Measurements from ENCODE around the gene LINC00237. TPM values are rescaled to one million over a fixed set of nuclear protein-coding genes. Genes with fewer than 3 reads are reported as not detected.

Gene LINC00237
- total RNA-seq, 3 donors from 2014 or later (not counting 1 experiment from before 2014, with no cell fraction given): not detected

DNA sequence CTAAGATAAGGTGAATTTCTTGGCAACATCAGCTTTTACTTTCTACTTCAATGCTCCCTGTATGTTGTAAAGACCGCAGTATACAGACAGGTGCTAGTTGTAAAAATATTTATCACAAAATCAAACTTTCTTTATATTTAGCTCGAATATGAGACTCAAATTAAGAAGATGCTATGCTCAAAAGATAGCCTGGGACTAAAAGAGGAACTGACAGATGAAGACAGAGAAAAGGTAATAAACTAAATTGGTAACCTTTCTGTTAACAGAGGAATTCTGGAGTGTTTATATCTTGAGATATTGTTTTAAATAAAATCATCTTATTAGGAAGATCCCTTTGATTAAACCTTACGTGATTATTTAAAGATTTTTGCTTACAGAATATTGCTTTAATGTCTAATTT is 39.3 kb upstream of the LINC00237 start:
- TF ChIP-seq, protein P1, sequence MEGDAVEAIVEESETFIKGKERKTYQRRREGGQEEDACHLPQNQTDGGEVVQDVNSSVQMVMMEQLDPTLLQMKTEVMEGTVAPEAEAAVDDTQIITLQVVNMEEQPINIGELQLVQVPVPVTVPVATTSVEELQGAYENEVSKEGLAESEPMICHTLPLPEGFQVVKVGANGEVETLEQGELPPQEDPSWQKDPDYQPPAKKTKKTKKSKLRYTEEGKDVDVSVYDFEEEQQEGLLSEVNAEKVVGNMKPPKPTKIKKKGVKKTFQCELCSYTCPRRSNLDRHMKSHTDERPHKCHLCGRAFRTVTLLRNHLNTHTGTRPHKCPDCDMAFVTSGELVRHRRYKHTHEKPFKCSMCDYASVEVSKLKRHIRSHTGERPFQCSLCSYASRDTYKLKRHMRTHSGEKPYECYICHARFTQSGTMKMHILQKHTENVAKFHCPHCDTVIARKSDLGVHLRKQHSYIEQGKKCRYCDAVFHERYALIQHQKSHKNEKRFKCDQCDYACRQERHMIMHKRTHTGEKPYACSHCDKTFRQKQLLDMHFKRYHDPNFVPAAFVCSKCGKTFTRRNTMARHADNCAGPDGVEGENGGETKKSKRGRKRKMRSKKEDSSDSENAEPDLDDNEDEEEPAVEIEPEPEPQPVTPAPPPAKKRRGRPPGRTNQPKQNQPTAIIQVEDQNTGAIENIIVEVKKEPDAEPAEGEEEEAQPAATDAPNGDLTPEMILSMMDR (IDR thresholded peaks at IDR 0.05): no peak

DNA sequence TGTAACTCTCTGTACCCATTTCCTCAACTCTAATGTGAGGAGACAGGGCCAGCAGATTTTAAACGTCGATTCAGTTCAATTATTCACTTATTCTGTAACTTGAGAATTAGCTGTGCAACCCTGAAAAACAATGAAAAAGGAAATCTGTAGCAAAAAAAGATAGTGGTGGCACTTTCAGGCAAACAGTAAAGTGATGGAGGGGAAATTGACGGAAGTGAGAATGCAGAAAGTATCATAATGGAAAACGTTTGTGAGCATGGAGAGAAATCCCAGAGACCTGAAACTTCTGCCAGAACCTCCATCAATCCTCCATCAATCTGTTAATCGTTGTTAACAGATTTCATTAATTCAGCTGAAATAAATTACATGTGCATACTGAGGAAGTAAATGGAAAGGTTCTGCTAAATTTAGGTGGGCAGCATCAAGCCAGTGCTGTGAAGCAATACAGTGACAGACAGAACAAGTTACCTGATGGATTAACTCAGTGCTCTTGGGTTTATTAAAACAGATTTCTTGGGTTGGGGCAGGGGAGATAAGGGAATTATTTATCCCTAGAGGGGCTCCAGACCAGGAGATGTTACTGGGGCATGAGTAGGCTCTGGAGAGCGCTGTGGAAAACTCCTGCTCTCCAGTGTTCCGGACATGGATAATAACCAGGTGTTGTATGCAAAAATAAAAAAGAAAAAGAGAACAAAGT is 37.2 kb upstream of the LINC00237 start:
- WGBS (ENCODE audit: insufficient coverage): 98% methylated on average over 5 of the region's 7 CpGs
- ATAC-seq (no peak), DNase-seq (no peak)
- Histone ChIP-seq H3K36me3 (ENCODE audit: control insufficient read depth, insufficient read depth, low read length) (peaks cover 5% of the 10 kb centered on the region), H3K9me3 (ENCODE audit: control insufficient read depth, insufficient read depth, low read length) (no peaks in the 10 kb centered on the region), H3K27me3 (ENCODE audit: control insufficient read depth, insufficient read depth, low read length) (no peaks in the 10 kb centered on the region), H3K27ac (ENCODE audit: low read length) (no peak overlapping the region), H3K4me3 (ENCODE audit: low read length) (no peak overlapping the region), H3K4me1 (ENCODE audit: control insufficient read depth, insufficient read depth, low read length) (no peaks in the 10 kb centered on the region)
- H3K36me3 Mint-ChIP-seq: peaks cover 1% of the 10 kb centered on the region
- H3K27me3 Mint-ChIP-seq (ENCODE audit: low read depth in 2 of 2): no peaks in the 10 kb centered on the region
- H3K4me3 Mint-ChIP-seq: no peak overlapping the region
- TF ChIP-seq, protein P1 (IDR thresholded peaks at IDR 0.05): no peak
- no peaks in the 10 kb centered on the region for H3K4me1 Mint-ChIP-seq
- intact Hi-C loops (cut with micrococcal nuclease): no loop called here
- no peaks in the 10 kb centered on the region for H3K9me3 Mint-ChIP-seq
- H3K27ac Mint-ChIP-seq: no peak overlapping the region

More for the DNA sequence above, 39.3 kb upstream of the LINC00237 start:
- no peaks in the 10 kb centered on the region for H3K9me3 ChIP-seq (ENCODE audit: control insufficient read depth, insufficient read depth, low read length)
- Mint-ChIP-seq H3K27me3 (ENCODE audit: low read depth in 2 of 2) (no peaks in the 10 kb centered on the region), H3K4me1 (no peaks in the 10 kb centered on the region), H3K9me3 (no peaks in the 10 kb centered on the region), H3K27ac (no peak overlapping the region), H3K4me3 (no peak overlapping the region), H3K36me3 (no peaks in the 10 kb centered on the region)
- peaks cover 8% of the 10 kb centered on the region for H3K36me3 ChIP-seq (ENCODE audit: control insufficient read depth, insufficient read depth, low read length)
- ATAC-seq (no peak), DNase-seq (no peak)
- H3K4me3 ChIP-seq (ENCODE audit: low read length): no peak overlapping the region
- no peaks in the 10 kb centered on the region for H3K4me1 ChIP-seq (ENCODE audit: control insufficient read depth, insufficient read depth, low read length)
- WGBS (ENCODE audit: insufficient coverage): 83% methylated on average over 1 of the region's 3 CpGs
- H3K27me3 ChIP-seq (ENCODE audit: control insufficient read depth, insufficient read depth, low read length): no peaks in the 10 kb centered on the region
- H3K27ac ChIP-seq (ENCODE audit: low read length): no peak overlapping the region
- intact Hi-C loops (cut with micrococcal nuclease): no loop called here

DNA sequence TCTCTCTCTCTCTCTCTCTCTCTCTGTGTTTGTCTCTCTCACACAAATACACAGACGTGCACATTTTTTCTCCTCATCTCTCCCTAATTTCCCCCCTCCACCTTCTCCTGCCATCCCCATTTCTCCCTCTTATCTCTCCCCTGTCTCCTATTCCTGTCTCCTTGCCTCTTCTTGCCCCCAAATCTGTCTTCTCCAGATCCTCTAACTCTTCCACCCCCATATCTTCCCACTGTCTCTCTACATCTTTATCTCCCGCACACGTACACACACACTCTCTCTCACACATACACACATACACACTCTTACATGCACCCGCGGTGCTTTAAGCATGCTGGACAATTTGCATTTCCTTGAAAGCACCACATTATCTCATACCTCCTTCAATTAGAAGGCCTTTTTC is 35.7 kb upstream of the LINC00237 start:
- WGBS (ENCODE audit: insufficient coverage): 95% methylated on average over 5 of the region's 5 CpGs
- Histone ChIP-seq H3K27ac (ENCODE audit: low read length) (no peak overlapping the region), H3K4me1 (ENCODE audit: control insufficient read depth, insufficient read depth, low read length) (no peaks in the 10 kb centered on the region), H3K27me3 (ENCODE audit: control insufficient read depth, insufficient read depth, low read length) (no peaks in the 10 kb centered on the region), H3K4me3 (ENCODE audit: low read length) (no peak overlapping the region), H3K36me3 (ENCODE audit: control insufficient read depth, insufficient read depth, low read length) (peaks cover 11% of the 10 kb centered on the region), H3K9me3 (ENCODE audit: control insufficient read depth, insufficient read depth, low read length) (no peaks in the 10 kb centered on the region)
- no peak for DNase-seq
- Mint-ChIP-seq H3K9me3 (no peaks in the 10 kb centered on the region), H3K27ac (no peak overlapping the region), H3K4me3 (no peak overlapping the region), H3K36me3 (peaks cover 13% of the 10 kb centered on the region), H3K4me1 (no peaks in the 10 kb centered on the region), H3K27me3 (ENCODE audit: low read depth in 2 of 2) (no peaks in the 10 kb centered on the region)
- no peak for ATAC-seq
- intact Hi-C loops (cut with micrococcal nuclease): no loop called here
- TF ChIP-seq, protein P1 (IDR thresholded peaks at IDR 0.05): no peak
